GM21526 (cell line): ENCODE data around the gene ENOX2.
"Not testable (repeated sequence)": the region's sequence is repeated elsewhere in the genome, so short reads cannot be mapped to it uniquely, and the experiment has no call there.

Experiments used
- ATAC-seq: cut with Tn5 transposase; IDR thresholded peaks from one replicate; pipeline ENCODE4 v1.9.1; 2021; ENCODE audit warnings: moderate library complexity; ENCODE audit not compliant: unreplicated experiment, low FRiP score

The ENOX2 gene

DNA sequence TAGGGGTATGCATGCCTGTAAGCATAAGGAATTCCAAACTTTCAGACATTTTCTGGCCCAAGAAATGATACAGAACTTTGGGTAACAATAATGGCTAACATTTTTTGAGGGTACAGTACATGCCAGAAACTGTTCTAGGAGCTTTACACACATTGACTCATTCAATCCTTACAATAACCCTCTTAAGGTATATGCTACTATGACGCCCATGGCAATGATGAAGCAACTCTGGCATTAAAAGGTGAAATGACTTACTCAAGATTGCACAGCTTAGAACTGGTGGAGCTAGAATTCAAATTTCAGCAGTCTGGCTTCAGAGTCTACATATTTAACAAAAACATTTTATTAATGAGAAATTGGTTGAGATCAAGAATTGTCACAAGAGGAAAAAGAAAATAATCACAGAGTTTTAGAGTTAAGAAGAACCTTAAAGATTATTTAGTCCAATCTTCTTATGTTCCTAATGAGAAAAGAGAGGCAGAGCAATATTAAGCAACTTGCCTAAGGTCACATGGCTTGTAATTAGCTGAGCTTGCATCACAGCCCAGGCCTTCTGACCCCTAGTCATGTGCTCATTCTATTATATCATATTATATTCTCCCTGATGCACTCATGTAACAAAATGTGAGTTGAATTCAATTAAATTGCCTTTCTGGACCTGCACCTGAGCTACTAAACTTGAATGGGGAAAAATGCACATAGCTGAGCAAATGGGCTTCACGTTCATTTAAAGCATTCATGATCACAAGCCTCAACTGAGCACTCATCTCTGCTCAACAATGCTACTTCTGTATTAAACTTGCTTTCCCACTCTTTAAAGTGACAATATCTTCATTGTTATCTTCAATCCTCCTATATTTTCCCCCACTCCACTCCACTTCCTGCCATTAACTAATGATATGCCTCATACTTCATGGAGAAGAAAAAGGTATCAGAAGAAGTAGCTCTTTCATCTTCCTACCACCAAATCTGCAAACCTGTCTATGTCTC, 73.2 kb downstream of the ENOX2 start:
- no peak for ATAC-seq

DNA sequence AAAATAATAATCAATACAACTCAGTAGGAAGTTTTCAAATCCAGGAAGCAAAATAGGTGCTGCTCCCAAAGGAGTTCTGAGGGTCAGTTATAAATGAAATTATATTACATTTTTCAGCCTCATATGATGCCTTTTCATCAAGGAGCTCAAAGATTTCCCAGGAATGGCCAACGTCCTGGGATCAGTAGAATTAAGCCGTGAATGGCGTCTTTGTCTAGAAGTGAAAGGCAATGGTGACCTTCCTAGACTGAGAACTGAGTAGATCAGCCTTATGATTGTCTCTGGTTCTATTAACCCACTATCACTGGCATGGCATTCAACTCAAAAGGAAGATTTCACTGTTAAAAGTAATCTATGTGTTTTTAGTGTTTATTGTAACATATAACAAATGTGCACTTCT, 74.4 kb downstream of the ENOX2 start:
- no peak for ATAC-seq

DNA sequence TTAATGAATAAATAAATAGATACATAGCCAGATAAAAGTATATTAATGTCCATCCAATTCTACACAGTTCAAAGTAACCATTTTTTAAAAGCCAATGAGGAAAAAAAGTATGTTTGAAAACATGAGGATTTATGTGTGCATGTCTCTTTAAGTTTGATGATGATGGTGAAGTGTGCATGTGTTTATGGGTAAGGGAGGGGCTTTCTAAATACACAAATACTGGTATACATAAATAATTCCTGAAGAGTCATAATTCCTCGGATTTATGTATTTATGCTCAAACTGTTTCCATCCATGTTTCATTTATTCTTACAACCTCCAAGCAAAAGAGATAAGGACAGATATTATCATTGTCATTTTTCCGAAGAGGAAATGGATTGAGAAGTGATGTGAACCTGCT, 75.4 kb downstream of the ENOX2 start:
- no peak for ATAC-seq

DNA sequence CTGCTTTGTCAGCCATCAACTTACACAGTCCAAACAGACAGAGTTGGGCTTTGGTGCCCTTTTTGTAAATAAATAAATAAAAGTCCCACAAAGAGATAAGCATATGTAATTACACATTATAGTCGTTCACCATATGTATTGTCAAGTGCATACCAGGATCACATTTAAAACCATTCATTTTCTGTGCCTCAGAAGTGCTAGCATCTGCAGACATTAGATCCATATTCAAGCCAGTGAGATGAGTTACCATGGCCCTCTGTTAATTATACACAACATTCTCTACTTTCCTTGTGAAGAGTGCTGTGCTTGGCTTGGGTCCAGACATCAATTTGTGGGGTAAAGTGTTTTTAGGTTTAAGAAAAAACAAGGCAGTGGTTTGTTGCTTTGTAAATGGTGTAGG, 76.8 kb downstream of the ENOX2 start:
- no peak for ATAC-seq

DNA sequence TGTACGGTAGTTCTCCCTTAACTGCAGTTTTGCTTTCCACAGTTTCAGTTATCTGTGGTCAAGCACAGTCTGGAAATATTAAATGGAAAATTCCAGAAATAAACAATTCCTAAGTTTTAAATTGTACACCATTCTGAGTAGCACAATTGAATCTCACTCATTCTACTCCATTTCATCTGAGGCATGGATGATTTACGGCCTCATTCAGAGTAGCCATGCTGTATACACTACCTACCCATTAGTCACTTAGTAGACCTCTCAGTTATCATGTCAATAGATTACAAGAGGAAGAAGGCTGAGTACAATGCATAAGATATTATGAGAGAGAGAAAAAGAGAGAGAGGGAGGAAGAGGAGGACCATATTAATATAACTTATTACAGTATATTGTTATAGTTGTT, 77.5 kb downstream of the ENOX2 start:
- no peak for ATAC-seq

DNA sequence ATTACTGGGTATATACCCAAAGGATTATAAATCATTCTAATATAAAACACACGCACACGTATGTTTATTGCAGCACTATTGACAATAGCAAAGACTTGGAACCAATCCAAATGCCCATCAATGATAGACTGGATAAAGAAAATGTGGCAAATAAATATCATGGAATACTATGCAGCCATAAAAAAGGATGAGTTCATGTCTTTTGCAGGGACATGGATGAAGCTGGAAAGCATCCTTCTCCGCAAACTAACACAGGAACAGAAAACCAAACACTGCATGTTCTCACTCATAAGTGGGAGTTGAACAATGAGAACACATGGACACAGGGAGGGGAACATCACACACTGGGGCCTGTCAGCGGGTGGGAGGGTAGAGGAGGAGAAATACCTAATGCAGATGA, 83.6 kb downstream of the ENOX2 start:
- not testable (repeated sequence) for ATAC-seq

DNA sequence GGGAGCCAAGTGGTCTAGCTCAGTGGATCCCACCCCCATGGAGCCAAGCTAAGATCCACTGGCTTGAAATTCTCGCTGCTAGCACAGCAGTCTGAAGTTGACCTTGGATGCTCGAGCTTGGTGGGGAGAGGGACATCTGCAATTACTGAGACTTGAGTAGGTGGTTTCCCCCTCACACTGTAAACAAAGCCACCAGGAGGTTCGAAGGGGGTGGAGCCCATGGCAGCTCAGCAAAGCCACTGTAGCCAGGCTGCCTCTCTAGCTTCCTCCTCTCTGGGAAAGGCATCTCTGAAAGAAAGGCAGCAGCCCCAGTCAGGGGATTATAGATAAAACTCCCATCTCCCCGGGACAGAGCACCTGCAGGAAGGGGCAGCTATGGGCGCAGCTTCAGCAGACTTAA, 89.1 kb downstream of the ENOX2 start:
- ATAC-seq = not testable (repeated sequence)

DNA sequence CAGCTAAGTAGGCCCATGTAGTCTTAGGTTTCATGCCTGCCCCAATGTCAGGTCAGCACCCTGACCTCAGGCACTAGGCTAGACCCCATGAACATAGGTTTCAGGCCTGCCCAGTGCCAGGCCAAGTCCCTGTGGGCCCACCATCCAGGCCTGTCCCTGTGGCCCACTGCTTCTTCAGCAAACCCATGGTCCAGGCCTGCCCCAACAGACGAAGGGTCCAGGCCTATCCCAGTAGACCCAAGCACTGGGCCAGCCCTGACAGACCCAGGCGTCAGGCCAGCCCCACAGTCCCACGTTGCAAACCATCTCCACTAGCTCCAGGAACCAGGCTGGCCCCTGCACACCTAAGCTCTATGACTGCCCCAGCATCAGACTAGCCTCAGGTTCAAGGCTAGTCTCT, 92.4 kb downstream of the ENOX2 start:
- no peak for ATAC-seq

DNA sequence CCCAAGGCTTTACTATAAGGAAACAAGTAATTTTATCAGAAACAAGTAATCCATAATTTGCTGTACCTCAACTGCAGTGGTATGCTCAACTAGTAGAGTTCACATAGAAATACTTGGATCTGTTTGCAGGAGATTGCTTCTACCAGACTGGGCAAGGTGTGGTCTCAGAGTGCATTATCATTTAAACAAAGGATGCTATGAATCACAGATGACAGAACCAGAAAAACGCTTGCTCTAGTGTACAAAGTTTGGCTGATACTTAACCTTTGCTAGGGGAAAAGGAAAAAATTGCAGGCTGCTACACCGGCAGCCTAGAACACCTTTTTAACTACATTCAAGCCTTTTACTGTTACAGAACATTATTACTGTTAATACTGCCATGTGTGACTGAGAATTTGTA, 97.1 kb downstream of the ENOX2 start:
- no peak for ATAC-seq

DNA sequence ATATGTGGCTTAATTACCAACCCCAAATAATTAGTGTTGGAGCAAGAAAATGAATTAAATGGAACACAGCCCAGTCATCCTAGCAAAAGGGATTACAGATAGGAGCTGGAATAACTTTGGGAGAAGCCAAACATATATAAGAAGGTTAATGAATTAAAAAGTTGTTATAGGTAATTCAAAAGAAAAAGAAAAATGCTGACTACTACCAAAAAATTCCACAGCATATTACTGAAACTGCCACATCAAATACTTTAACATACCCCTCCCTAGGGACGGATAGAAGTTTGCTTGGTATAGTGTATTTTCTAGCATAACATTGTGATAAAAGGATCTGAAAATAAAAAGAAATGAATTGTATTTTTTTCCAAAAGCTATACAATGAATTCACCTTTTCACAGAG, 99.5 kb downstream of the ENOX2 start:
- no peak for ATAC-seq

DNA sequence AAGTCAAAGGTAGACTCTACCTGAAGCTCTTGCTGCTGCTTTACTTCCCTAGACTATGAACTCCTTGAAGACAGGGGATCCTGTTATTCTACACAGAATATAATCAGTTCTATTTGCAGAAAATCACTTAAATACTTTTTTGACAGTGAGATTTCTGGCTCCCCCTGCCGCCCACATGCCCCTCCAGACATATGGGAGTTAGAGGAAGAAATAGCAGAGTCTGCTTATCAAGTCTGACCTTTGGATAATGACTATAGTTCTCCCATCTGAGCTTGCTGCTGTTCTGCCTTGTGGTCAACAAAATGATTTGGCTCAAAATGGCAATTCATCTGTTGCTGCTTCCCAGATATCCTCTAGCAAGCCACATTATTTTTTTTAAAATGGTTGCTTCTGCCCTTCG, 101.1 kb downstream of the ENOX2 start:
- no peak for ATAC-seq

DNA sequence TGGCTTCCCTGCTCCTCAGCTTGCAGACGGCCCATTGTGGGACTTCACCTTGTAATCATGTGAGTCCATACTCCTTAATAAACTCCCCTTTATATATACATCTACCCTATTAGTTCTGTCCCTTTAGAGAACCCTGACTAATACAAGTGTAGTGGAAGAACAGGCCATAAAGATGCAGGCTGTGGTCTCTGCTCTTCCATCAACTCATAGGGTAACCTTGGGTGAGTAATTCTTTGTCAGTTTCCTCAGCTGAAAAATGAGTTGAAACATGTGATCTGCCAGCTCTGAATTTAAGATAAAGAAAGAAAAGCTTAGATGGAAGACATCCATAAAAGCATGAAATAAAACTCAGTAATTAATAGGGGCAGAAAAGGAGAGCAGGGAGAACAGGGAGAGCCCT, 103.6 kb downstream of the ENOX2 start:
- ATAC-seq = no peak

DNA sequence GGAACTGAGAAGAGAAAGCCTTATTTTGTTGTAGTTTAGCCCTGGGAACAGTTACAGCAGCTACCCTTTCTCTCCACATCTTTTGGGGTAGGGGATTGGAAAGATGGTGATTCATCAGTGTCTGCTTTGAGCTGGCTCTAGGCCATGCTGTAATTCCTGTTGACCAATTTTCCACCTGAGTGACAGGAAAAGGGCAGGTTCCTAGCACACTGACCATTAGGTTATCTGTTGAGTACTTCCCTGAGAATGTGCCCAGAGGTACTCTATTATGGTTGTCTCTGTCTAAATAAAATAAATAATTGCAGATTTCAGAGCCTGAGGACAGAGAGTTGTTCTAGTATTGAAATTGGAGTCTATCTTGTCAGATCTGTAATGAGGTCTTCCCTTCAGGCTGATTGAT, 109.0 kb downstream of the ENOX2 start:
- ATAC-seq = no peak

DNA sequence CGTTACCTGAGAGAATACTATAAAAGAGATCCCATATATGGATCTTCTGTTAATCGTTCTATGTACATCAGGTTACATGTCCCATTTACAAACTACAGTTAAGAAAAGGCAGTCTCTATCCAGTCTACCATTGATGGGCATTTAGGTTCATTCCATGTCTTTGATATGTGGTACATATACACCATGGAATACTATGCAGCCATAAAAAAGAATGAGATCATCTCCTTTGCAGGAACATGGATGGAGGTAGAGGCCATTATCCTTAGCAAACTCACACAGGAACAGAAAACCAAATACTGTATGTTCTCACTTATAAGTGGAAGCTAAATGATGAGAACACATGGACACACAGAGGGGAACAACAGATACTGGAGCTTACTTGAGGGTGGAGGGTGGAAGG, 111.1 kb downstream of the ENOX2 start:
- not testable (repeated sequence) for ATAC-seq

DNA sequence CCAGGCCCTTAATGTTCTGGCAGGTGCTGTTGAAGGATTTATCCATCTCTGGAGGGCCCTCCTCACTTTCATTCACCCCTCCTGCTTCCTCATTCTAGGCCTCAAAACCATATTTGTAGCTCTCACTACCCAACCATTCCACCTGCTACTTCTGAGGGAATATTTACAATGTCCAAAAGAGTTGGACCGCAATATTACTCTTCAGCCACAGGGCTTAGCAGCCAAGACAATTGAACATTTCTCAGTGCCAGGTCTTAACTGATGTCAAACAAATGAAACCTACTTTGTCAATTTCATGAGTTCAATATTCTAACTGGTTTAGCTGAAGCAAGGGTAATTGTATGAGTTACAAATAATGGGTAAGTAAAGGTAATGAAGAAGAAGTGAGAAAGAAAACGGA, 113.2 kb downstream of the ENOX2 start:
- ATAC-seq = no peak

DNA sequence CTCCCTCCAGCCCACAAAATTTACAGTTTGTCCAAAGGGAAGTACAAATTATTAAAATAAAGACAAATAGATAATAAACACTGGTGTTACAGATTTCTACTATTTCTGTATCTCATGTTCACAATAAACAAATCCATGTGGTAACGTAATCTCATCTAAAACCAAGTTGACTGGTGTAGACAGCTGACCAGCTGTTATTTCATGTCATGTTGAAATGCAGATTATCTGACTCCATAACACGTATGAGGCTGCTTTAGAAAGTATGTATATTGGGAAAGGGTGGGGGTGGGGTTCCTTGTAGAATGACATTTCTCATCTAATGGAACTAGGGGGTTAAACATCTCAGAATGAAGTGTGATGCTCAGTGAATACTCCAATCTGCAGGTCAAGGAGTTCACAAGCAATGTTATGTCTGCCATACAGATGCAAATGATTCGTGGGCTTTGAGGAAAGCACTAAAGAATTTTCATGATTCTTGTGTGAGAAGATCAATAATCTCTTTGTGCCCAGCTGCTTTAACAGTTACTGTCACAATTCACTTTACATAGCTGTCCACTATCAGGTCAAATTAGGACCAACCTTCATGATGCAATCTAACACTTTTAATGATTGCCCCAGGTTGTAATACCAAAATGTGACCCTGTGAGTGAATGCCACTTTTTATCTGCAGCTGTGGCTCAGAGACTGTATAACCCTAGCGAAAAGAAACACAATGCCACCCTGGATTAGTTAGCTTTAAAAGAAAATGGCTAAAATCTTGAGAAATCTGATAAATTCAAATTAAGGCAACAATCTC, 114.0 kb downstream of the ENOX2 start:
- no peak for ATAC-seq

DNA sequence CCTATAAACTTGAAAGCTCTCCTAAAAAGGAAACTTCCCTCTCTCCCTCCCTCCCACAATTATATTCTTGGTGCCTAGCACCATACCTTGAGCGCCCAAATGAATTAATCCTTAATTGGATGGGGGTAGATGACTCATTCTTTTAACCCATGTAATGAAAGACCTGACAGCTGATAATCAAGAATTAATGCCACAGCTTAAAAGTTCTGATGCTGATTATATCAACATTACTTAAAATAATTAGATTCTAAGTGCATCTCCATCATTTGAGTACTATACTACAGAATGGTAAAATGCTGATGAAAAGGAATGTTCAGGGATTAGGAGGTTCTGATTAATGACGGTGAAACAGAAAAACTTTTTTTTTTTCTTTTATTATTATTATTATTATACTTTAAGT, 117.0 kb downstream of the ENOX2 start:
- no peak for ATAC-seq

DNA sequence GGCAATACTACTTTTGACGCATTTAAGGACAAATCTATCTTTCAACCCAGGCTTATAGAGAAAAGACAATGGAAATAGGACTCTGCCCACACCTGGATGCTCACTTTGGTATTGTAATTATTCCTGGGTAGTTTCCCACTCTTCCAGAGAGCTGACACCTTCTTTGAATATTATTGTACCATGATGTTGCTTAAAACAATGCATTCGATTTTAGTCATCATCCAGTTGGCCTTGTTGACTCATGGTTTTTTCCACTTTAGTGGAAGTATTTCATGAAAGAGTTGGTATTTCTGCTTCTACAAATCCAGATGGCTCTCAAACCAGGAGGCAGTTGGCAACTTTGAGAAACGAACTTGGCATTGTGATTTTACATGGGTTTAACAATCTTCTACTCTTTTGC, 124.2 kb downstream of the ENOX2 start:
- ATAC-seq = no peak

DNA sequence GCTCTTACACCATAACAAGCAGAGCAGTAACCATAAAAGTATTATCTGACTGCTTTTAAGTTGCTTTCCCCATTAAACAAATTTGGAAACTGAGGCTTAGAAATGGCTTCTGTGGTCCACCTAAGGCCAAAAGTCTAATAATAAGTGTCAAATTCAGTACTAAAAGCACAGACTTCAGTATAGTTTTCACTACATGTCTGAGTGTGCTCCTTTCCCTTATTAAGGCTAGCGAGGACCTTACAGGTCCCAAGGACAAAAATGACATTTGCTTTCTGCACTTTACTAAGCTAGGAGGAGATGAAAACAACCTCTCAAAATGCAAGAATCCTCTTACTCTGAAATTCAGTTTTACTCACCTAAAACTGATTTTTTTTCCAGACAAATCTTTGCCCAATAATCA, 127.2 kb downstream of the ENOX2 start:
- ATAC-seq = no peak

DNA sequence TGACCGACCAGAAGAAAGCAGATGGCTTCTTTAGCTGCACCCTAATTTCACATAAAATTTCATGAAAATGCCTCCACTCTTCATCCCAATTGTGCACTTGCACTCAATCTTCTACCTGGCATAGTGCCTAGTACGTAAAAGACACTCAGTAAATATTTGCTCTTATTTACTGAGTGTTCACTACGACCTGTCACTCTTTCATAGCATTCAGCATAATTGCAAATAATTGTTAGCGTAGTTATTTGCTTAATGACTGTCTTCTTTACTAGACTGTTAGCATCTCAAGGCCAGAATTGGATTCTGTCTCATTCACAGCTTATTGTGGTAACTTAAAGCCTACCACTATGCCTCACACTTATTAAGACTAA, 130.2 kb downstream of the ENOX2 start:
- no peak for ATAC-seq

DNA sequence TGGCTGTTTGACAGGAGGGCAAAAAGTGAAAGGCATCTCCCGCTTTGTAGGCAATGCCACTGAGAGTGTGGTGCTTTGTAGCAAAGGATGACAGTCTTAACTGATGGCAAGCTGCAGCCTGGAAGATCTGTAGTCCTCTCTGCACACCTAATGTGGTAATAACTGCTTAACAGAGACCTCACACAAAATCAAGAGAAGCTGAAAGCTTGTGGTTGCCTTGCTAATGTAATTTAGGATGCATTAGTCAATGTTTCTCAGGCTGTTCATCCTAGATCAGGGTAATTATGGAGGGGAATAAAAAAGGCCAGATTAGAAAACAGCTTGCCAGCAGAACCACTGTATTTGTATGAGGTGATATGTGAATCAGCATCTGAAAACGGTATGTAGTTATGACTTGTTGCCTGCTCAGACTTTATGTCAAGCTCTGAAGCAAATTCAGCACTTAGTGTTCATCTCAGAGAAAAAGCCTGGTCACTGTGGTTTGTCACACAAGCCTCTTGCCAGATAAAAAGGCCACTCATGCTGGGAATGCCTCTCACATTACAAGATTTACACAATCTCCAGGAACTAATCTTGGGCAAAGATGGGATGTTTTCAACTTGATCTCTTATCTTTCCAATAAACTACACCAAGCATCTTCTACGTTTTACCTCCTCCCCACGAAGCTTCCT, 130.8 kb downstream of the ENOX2 start:
- no peak for ATAC-seq
